Colonic mucosa (tissue), 4 donors: ENCODE measurements around the gene TBX1. TPM values are rescaled to one million over a fixed set of nuclear protein-coding genes. Genes with fewer than 3 reads are reported as not detected.

Experiments
- DNase-seq: peaks from one replicate; pipeline ENCODE4 v3.0.0-alpha.2; 2020
- H3K27ac ChIP-seq: fragments of 200-600 bp; one replicate; pipeline ENCODE4 v1.8.0; 2021
- H3K27me3 ChIP-seq: fragments of 200-600 bp; one replicate; pipeline ENCODE4 v1.8.0; 2021
- H3K36me3 ChIP-seq: fragments of 200-600 bp; one replicate; pipeline ENCODE4 v1.8.0; 2021
- H3K4me1 ChIP-seq: fragments of 200-600 bp; one replicate; pipeline ENCODE4 v1.8.0; 2021; ENCODE audit warnings: mild to moderate bottlenecking
- H3K4me3 ChIP-seq: fragments of 200-600 bp; one replicate; pipeline ENCODE4 v1.8.0; 2021
- H3K9ac ChIP-seq, 2 donors: one replicate each; pipeline ENCODE4 v1.7.0; 2013; ENCODE audit warnings: control low read depth in 2 of 2, low read depth in 2 of 2, low read length in 2 of 2
- H3K9me3 ChIP-seq: fragments of 200-600 bp; one replicate; pipeline ENCODE4 v1.8.0; 2021
- CTCF ChIP-seq: fragments of 200-600 bp; IDR thresholded peaks from one replicate; pipeline ENCODE4 v1.8.0; 2022; ENCODE audit warnings: antibody characterized with exemption, mild to moderate bottlenecking
- intact Hi-C: fragments of 100-400 bp; cut with DNase I; formaldehyde crosslinking; loops from one replicate; pipeline ENCODE4 v1.14.1; 2022
- total RNA-seq, 2 donors: library from RNA; stranded (reverse); fragmentation: NEBNext Ultra II Directional in 1 of 2; extraction: Animal tissue kit (Norgen Biotek cat#: 25700) in 1 of 2; gene quantifications; one replicate each; pipeline ENCODE4 v1.2.1, GENCODE V29; 2021
- donor health status: healthy.
- donor health status: DM: no; HTN: no; CAD: no.
- donor health status: DM: no; HTN: no; CAD: no.

TBX1 gene
- total RNA-seq, 2 donors from 2014 or later: 0.80 to 1.9 TPM

GRCh38 chr22:19745155-19746101 lies 15.2 kb upstream of the TBX1 start:
- Histone ChIP-seq H3K4me3 (no peak overlapping the region), H3K9me3 (no peaks in the 10 kb centered on the region), H3K4me1 (no peaks in the 10 kb centered on the region), H3K27me3 (no peaks in the 10 kb centered on the region), H3K27ac (no peak overlapping the region), H3K9ac (no peak overlapping the region), H3K36me3 (no peaks in the 10 kb centered on the region)
- no peak for TF ChIP-seq CTCF
- no peak for DNase-seq
- intact Hi-C loops: no loop called here

- DNase-seq: no peak
Observed at GRCh38 chr22:19746726-19747125, 13.9 kb upstream of the TBX1 start.

GRCh38 chr22:19747551-19747950 lies 13.0 kb upstream of the TBX1 start:
- Histone ChIP-seq H3K9ac (no peak overlapping the region), H3K36me3 (no peaks in the 10 kb centered on the region), H3K27me3 (no peaks in the 10 kb centered on the region), H3K4me3 (no peak overlapping the region), H3K27ac (no peak overlapping the region), H3K9me3 (no peaks in the 10 kb centered on the region), H3K4me1 (no peaks in the 10 kb centered on the region)
- intact Hi-C loops: no loop called here
- DNase-seq: no peak
- no peak for TF ChIP-seq CTCF

More at GRCh38 chr22:19746726-19747125, 13.9 kb upstream of the TBX1 start:
- no peaks in the 10 kb centered on the region for H3K27me3 ChIP-seq
- no peak overlapping the region for H3K4me3 ChIP-seq
- TF ChIP-seq CTCF: no peak
- H3K9me3 ChIP-seq: no peaks in the 10 kb centered on the region
- no peak overlapping the region for H3K9ac ChIP-seq
- no peak overlapping the region for H3K27ac ChIP-seq
- H3K36me3 ChIP-seq: no peaks in the 10 kb centered on the region
- no peaks in the 10 kb centered on the region for H3K4me1 ChIP-seq
- intact Hi-C loops: no loop called here

GRCh38 chr22:19748139-19748538 lies 12.4 kb upstream of the TBX1 start:
- TF ChIP-seq CTCF: no peak
- intact Hi-C loops: no loop called here
- Histone ChIP-seq H3K27me3 (peaks cover 3% of the 10 kb centered on the region), H3K36me3 (no peaks in the 10 kb centered on the region), H3K4me3 (no peak overlapping the region), H3K4me1 (no peaks in the 10 kb centered on the region), H3K27ac (no peak overlapping the region), H3K9me3 (no peaks in the 10 kb centered on the region), H3K9ac (no peak overlapping the region)
- no peak for DNase-seq

- Histone ChIP-seq H3K27ac (no peak overlapping the region), H3K36me3 (no peaks in the 10 kb centered on the region), H3K9ac (no peak overlapping the region), H3K4me1 (no peaks in the 10 kb centered on the region), H3K4me3 (no peak overlapping the region), H3K9me3 (no peaks in the 10 kb centered on the region), H3K27me3 (peaks cover 11% of the 10 kb centered on the region)
- TF ChIP-seq CTCF: no peak
- no peak for DNase-seq
- intact Hi-C loops: no loop called here
Observed at GRCh38 chr22:19748991-19749664, 11.4 kb upstream of the TBX1 start.
